ENCODE measurements around the gene FN1. TPM values are rescaled to one million over a fixed set of nuclear protein-coding genes. Genes with fewer than 3 reads are reported as not detected.
A peak's percentile ranks its signal among the peaks of the same experiment; 100 is the strongest.

FN1 gene
- polyA plus RNA-seq, 2 of the 4 experiments (the other 2 are of a cell fraction): 203 to 500 TPM

DNA sequence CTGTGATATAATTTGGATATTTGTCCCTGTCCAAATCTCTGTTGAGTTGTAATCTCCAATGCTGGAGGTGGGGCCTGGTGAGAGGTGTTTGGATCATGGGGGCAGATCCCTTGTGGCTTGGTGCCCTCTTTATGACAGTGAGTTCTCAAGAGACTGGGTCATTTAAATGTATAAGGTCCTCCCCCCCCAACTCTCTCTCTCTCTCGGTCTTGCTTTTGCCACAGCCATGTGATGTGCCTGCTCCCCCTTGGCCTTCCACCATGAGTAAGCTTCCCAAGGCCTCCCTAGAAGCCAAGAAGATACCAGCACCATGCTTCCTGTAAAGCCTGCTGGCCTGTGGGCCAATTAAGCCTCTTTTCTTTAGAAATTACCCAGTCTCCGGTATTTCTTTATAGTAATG lies 58.6 kb downstream of the FN1 start:
- ATAC-seq: no peak
- Histone ChIP-seq H3K9me3 (no peaks in the 10 kb centered on the region), H3K4me1 (no peaks in the 10 kb centered on the region), H3K27ac (no peak overlapping the region), H3K4me2 (no peak overlapping the region), H3K4me3 (no peak overlapping the region)
- WGBS (ENCODE audit: missing lambda C conversion rate): 97% methylated on average over 2 of the region's 2 CpGs
- ChIA-PET CTCF (interaction anchor here (1.2 kb wide), 1 partner anchor 53 kb away, joined by 4 read pairs; no protein-coding TSS in a partner anchor), POLR2A (no interaction called here)
- no peak for DNase-seq (ENCODE audit: low read depth in 1 of 2, low spot score in 1 of 2)
- TF ChIP-seq CHD2 (IDR thresholded peaks at IDR 0.05; ENCODE audit: low read length, partially characterized antibody): no peak
- no peak for TF ChIP-seq USF2 (IDR thresholded peaks at IDR 0.05)
- no peak for TF ChIP-seq EP300 (IDR thresholded peaks at IDR 0.05)
- no peak for TF ChIP-seq HOXB5 (CRISPR knock-in tag; IDR thresholded peaks at IDR 0.05)
- no peak for TF ChIP-seq CTCF (IDR thresholded peaks at IDR 0.05)
- TF ChIP-seq ZFP36 (IDR thresholded peaks at IDR 0.05; ENCODE audit: borderline replicate concordance, partially characterized antibody): no peak
- no peak for TF ChIP-seq ZC3H11A (IDR thresholded peaks at IDR 0.05)
- no peak for TF ChIP-seq ELK1 (IDR thresholded peaks at IDR 0.05; ENCODE audit: low read depth, low read length)
- TF ChIP-seq KDM1A (IDR thresholded peaks at IDR 0.05; ENCODE audit: low read depth): no peak
- TF ChIP-seq ZNF302 (CRISPR knock-in tag; IDR thresholded peaks at IDR 0.05): no peak
- TF ChIP-seq HOXB13 (CRISPR knock-in tag; IDR thresholded peaks at IDR 0.05; ENCODE audit: low read depth): no peak
- TF ChIP-seq HEYL (CRISPR knock-in tag; IDR thresholded peaks at IDR 0.05): no peak
- no peak for TF ChIP-seq ZSCAN20 (CRISPR knock-in tag; IDR thresholded peaks at IDR 0.05)
- no peak for TF ChIP-seq NFE2L2 (conservative IDR thresholded peaks at IDR 0.05; ENCODE audit: low read length)
- TF ChIP-seq GATA3 (IDR thresholded peaks at IDR 0.05; ENCODE audit: borderline replicate concordance): no peak
- TF ChIP-seq MYC (IDR thresholded peaks at IDR 0.05; ENCODE audit: borderline replicate concordance, low read length): no peak
- no peak for TF ChIP-seq SREBF2 (IDR thresholded peaks at IDR 0.05)
- no peak for TF ChIP-seq MAX (IDR thresholded peaks at IDR 0.05)
- no peak for FAIRE-seq

- Histone ChIP-seq H3K4me3 (no peak overlapping the region), H3K4me2 (no peak overlapping the region), H3K4me1 (no peaks in the 10 kb centered on the region), H3K9me3 (no peaks in the 10 kb centered on the region), H3K27ac (no peak overlapping the region)
- no peak for DNase-seq (ENCODE audit: low read depth in 1 of 2, low spot score in 1 of 2)
- POLR2A ChIA-PET: no interaction called here
- 80% methylated on average over 9 of the region's 9 CpGs for WGBS (ENCODE audit: missing lambda C conversion rate)
- CTCF ChIA-PET: interaction anchor here (1.1 kb wide), 1 partner anchor 20 kb away, joined by 3 read pairs; no protein-coding TSS in a partner anchor
- TF ChIP-seq KDM1A (IDR thresholded peaks at IDR 0.05; ENCODE audit: low read depth) (no peak), CEBPB (IDR thresholded peaks at IDR 0.05) (0 out of 4 replicates have a peak, but pooled peaks of 1 of the 2 experiments have one; percentile 31)
- FAIRE-seq: no peak
- ATAC-seq: no peak
These were observed 59.6 kb downstream of the FN1 start for GRCh38 chr2:215376103-215376780.

DNA sequence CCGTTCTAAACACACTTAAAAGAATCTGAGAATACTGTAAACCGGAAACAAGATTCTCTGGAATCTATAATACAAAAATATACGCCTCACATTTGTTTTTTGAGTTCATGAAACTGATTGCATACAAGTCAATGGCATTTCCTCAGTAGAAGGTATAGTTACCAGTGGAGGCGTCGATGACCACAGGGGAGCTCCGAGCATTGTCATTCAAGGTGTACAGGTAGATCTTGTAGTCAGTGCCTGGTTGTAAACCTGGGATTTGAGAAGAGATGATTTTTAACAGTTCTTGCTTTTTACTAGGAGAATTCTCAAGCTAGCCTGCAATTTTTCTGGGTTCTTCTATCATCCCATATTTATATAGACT lies 60.4 kb downstream of the FN1 start:
- no peak for ATAC-seq
- WGBS (ENCODE audit: missing lambda C conversion rate): 97% methylated on average over 6 of the region's 6 CpGs
- no peak for DNase-seq (ENCODE audit: low read depth in 1 of 2, low spot score in 1 of 2)
- Histone ChIP-seq H3K4me2 (no peak overlapping the region), H3K9me3 (no peaks in the 10 kb centered on the region), H3K4me3 (no peak overlapping the region), H3K4me1 (no peaks in the 10 kb centered on the region), H3K27ac (no peak overlapping the region)
- no peak for TF ChIP-seq FOSB (CRISPR knock-in tag; IDR thresholded peaks at IDR 0.05)
- ChIA-PET POLR2A (no interaction called here), CTCF (no interaction called here)
- no peak for FAIRE-seq

Measured in A549 (cell line).